Measurements from ENCODE around the gene TSHZ2. TPM values are rescaled to one million over a fixed set of nuclear protein-coding genes. Genes with fewer than 3 reads are reported as not detected.

The TSHZ2 gene
- total RNA-seq, 1 donor from 2014 or later: 30.4 TPM

GRCh38 chr20:53001498-53002301, 29.5 kb downstream of the TSHZ2 start:
- intact Hi-C loops (cut with DNase I): no loop called here
- Histone ChIP-seq H3K27me3 (no peaks in the 10 kb centered on the region), H3K4me3 (no peak overlapping the region), H3K9me3 (no peaks in the 10 kb centered on the region), H3K27ac (no peak overlapping the region), H3K36me3 (no peaks in the 10 kb centered on the region), H3K4me1 (no peaks in the 10 kb centered on the region)
- TF ChIP-seq, protein P1, sequence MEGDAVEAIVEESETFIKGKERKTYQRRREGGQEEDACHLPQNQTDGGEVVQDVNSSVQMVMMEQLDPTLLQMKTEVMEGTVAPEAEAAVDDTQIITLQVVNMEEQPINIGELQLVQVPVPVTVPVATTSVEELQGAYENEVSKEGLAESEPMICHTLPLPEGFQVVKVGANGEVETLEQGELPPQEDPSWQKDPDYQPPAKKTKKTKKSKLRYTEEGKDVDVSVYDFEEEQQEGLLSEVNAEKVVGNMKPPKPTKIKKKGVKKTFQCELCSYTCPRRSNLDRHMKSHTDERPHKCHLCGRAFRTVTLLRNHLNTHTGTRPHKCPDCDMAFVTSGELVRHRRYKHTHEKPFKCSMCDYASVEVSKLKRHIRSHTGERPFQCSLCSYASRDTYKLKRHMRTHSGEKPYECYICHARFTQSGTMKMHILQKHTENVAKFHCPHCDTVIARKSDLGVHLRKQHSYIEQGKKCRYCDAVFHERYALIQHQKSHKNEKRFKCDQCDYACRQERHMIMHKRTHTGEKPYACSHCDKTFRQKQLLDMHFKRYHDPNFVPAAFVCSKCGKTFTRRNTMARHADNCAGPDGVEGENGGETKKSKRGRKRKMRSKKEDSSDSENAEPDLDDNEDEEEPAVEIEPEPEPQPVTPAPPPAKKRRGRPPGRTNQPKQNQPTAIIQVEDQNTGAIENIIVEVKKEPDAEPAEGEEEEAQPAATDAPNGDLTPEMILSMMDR (IDR thresholded peaks at IDR 0.05): no peak
- TF ChIP-seq POLR2A (IDR thresholded peaks at IDR 0.05) (no peak), POLR2AphosphoS5 (IDR thresholded peaks at IDR 0.05; ENCODE audit: insufficient read depth in 1 of 2, low read depth in 1 of 2) (no peak)
- no peak for DNase-seq (ENCODE audit: extremely low spot score in 2 of 2)

DNA sequence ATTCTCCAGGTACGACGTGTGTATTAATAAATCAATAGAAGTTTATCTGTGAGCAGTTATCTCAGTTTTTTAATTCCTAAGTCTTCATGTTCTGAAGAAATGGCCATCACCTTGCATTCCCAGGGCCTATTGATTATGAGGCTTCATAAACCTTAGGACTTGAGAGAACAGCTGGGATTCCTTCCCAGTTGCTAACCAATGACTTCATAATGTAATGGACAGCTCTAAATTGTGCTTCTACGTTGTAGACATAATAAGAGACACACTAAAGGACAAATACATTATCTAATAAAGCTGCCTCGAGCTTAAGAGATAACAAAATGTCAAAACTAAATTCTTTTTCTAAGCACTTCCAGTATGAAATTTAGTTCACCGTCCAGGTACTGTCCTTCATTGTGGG, 30.6 kb downstream of the TSHZ2 start:
- TF ChIP-seq, protein P1 (IDR thresholded peaks at IDR 0.05): no peak
- TF ChIP-seq POLR2AphosphoS5 (IDR thresholded peaks at IDR 0.05; ENCODE audit: insufficient read depth in 1 of 2, low read depth in 1 of 2) (no peak), POLR2A (IDR thresholded peaks at IDR 0.05) (no peak)
- no peak for DNase-seq (ENCODE audit: extremely low spot score in 2 of 2)
- H3K36me3 ChIP-seq: no peaks in the 10 kb centered on the region
- H3K4me1 ChIP-seq: no peaks in the 10 kb centered on the region
- no peak overlapping the region for H3K27ac ChIP-seq
- H3K4me3 ChIP-seq: no peak overlapping the region
- no peaks in the 10 kb centered on the region for H3K27me3 ChIP-seq
- H3K9me3 ChIP-seq: no peaks in the 10 kb centered on the region
- intact Hi-C loops (cut with DNase I): no loop called here

DNA sequence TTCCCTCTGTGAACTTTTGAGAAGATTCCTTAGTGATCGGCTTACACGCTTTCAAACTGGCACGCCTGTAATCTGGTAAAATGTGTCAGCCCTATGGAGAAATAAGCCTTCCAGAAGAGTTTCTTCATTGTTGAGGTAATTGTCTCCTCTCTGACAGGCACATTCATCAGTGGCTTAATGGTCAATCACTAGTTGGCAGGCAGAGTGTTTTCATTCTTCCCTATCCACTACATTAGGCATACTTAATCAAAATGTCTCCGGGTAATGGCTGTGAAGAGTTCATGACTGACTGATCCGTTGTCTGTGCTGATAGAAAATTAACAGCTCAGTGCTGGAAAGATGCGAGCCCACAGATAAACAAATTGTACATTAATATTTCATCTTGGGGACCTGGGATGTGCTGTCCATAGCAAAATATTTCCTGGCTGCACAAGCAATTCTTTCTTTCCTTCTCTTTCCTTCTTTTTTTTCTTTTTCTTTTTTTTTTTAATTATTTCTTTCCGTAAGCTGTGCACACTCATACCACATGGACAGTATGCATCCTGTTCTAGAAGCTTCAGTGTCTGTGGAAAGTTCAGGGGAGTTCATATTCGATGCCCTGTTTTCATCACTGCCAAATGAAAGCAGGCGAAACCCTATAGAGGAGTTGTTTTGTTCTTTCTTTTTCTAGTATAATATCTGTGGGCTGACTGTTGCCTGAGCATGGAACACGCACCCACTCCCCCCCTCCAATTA, 31.4 kb downstream of the TSHZ2 start:
- Histone ChIP-seq H3K4me3 (no peak overlapping the region), H3K4me1 (no peaks in the 10 kb centered on the region), H3K27ac (no peak overlapping the region), H3K27me3 (no peaks in the 10 kb centered on the region), H3K9me3 (no peaks in the 10 kb centered on the region), H3K36me3 (no peaks in the 10 kb centered on the region)
- no peak for DNase-seq (ENCODE audit: extremely low spot score in 2 of 2)
- intact Hi-C loops (cut with DNase I): no loop called here
- TF ChIP-seq, protein P1 (IDR thresholded peaks at IDR 0.05): no peak
- TF ChIP-seq POLR2AphosphoS5 (IDR thresholded peaks at IDR 0.05; ENCODE audit: insufficient read depth in 1 of 2, low read depth in 1 of 2): no peak

DNA sequence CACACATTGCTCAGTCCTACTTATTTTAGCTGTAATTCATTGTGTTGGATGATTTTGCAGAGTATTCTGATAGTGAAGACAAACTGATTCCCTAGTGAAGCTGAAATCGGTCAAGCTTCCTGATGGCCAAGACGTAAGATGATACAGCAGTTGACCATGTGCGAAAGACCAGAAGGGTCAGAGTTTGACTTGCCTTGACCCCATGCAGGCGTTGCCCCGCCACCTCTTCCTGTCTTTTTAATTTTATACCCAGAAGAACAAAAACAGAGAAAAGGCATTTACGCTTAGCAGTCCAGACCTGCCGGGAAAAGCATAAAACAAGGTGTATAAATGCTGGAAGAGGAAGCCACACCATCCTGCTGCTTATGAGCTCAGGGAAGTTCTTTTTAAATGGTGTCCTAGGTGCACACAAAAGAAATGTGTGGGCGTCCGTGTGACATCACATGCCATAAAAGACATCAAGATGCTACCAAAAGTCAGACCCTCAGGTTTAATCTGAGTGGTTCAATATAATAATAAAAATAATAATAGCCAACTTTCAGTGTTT, 32.2 kb downstream of the TSHZ2 start:
- Histone ChIP-seq H3K27ac (no peak overlapping the region), H3K9me3 (no peaks in the 10 kb centered on the region)
- DNase-seq (ENCODE audit: extremely low spot score in 2 of 2): no peak

More for the DNA sequence above, 32.2 kb downstream of the TSHZ2 start:
- TF ChIP-seq, protein P1 (IDR thresholded peaks at IDR 0.05): no peak
- peak in 1 of 2 donors; percentile 39 for TF ChIP-seq POLR2AphosphoS5 (IDR thresholded peaks at IDR 0.05; ENCODE audit: insufficient read depth in 1 of 2, low read depth in 1 of 2)
- no peaks in the 10 kb centered on the region for H3K4me1 ChIP-seq
- no peaks in the 10 kb centered on the region for H3K36me3 ChIP-seq
- no peaks in the 10 kb centered on the region for H3K27me3 ChIP-seq
- intact Hi-C loops (cut with DNase I): no loop called here
- no peak overlapping the region for H3K4me3 ChIP-seq

Data from vagina (tissue), 2 donors.